Measurements from ENCODE around the gene PRELID1. TPM values are rescaled to one million over a fixed set of nuclear protein-coding genes. Genes with fewer than 3 reads are reported as not detected.
A peak's percentile ranks its signal among the peaks of the same experiment; 100 is the strongest.

Gene PRELID1
- total RNA-seq, 1 experiment from 2014 or later: 201 TPM

GRCh38 chr5:177336112-177336511, 32.5 kb downstream of the PRELID1 start:
- BruUV-seq (replicated peaks): no TSS peak
- peak overlapping the region; percentile 41 for H3K27ac Mint-ChIP-seq (ENCODE audit: unreplicated experiment)
- H3K9me3 Mint-ChIP-seq (ENCODE audit: unreplicated experiment): no peaks in the 10 kb centered on the region
- no peaks in the 10 kb centered on the region for H3K27me3 ChIP-seq (replicated peaks; ENCODE audit: control insufficient read depth, insufficient read depth, low read length)
- peak in 1 of 2 experiments; percentile 65 for DNase-seq
- TF ChIP-seq, protein P1, sequence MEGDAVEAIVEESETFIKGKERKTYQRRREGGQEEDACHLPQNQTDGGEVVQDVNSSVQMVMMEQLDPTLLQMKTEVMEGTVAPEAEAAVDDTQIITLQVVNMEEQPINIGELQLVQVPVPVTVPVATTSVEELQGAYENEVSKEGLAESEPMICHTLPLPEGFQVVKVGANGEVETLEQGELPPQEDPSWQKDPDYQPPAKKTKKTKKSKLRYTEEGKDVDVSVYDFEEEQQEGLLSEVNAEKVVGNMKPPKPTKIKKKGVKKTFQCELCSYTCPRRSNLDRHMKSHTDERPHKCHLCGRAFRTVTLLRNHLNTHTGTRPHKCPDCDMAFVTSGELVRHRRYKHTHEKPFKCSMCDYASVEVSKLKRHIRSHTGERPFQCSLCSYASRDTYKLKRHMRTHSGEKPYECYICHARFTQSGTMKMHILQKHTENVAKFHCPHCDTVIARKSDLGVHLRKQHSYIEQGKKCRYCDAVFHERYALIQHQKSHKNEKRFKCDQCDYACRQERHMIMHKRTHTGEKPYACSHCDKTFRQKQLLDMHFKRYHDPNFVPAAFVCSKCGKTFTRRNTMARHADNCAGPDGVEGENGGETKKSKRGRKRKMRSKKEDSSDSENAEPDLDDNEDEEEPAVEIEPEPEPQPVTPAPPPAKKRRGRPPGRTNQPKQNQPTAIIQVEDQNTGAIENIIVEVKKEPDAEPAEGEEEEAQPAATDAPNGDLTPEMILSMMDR (IDR thresholded peaks at IDR 0.05; ENCODE audit: insufficient read depth in 1 of 2, low read depth in 1 of 2, low read length in 1 of 2, severe bottlenecking in 1 of 2, unreplicated experiment in 1 of 2): peak; percentile 53 to 71
- H3K36me3 ChIP-seq (ENCODE audit: control insufficient read depth, insufficient read depth, low read length): peaks cover 1% of the 10 kb centered on the region; the same call in 1 of the 2 replicates
- intact Hi-C loops (cut with micrococcal nuclease; ENCODE audit: unreplicated experiment): loop anchor here (1.0 kb wide), 2 partner anchors 18 to 222 kb away; no protein-coding TSS in a partner anchor
- peaks cover 71% of the 10 kb centered on the region for H3K36me3 Mint-ChIP-seq (ENCODE audit: insufficient read depth, unreplicated experiment)
- no peak overlapping the region for H3K4me3 Mint-ChIP-seq (ENCODE audit: unreplicated experiment)
- H3K27me3 Mint-ChIP-seq (ENCODE audit: insufficient read depth, unreplicated experiment): no peaks in the 10 kb centered on the region
- POLR2A ChIA-PET: interaction anchor here (1.0 kb wide), 1 partner anchor 16 kb away, joined by 4 read pairs; no protein-coding TSS in a partner anchor
- no peaks in the 10 kb centered on the region for H3K4me1 ChIP-seq
- peaks cover 7% of the 10 kb centered on the region for H3K4me1 Mint-ChIP-seq (ENCODE audit: low read depth, unreplicated experiment)
- H3K9me3 ChIP-seq: no peaks in the 10 kb centered on the region
- CTCF ChIA-PET: interaction anchor here (0.6 to 1.1 kb wide), 5 partner anchors 11 to 211 kb away, joined by 3 to 8 read pairs (median 4); no protein-coding TSS in a partner anchor
- no peak overlapping the region for H3K4me3 ChIP-seq (ENCODE audit: low read depth, low read length)

DNA sequence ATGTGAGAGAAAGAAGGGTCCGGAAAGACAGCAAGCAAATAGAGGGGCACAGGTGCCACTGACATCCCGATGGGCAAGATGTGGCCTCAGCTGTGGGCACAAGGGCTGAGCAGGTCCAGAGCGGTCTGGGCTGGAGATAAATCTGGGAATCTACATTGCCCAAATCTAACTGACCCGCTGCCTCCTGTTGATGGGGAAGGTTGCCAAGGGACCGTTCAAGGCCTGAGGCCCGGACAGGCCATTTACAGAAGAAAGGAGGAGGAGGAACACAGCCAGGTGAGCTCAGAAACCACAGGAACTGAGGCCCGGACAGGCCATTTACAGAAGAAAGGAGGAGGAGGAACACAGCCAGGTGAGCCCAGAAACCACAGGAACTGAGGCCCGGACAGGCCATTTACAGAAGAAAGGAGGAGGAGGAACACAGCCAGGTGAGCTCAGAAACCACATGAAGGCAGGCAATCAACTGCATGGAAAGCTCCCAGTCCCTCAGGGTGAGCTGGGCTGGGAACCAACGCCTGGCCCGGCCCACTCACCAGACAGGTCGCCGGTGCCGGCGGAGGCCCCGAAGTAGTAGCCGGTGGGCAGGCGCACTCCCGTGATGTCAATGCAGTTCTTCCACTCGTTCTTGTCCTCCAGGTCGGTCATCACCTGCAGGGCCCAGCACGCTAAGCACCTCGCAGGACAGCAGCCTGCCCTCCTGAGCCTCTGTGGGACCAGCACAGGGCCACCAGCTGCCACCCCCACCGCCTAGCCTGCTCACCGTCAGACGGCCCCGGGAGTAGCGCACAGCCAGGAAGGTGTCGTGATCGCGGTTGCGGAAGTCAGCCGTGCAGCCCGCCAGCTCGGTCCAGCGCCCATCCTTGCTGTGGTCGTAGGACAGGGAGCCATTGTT, 33.2 kb downstream of the PRELID1 start:
- BruUV-seq (replicated peaks): no TSS peak
- Mint-ChIP-seq H3K27ac (ENCODE audit: unreplicated experiment) (peak overlapping the region; percentile 41), H3K4me1 (ENCODE audit: low read depth, unreplicated experiment) (peaks cover 11% of the 10 kb centered on the region), H3K36me3 (ENCODE audit: insufficient read depth, unreplicated experiment) (peaks cover 71% of the 10 kb centered on the region), H3K27me3 (ENCODE audit: insufficient read depth, unreplicated experiment) (no peaks in the 10 kb centered on the region), H3K9me3 (ENCODE audit: unreplicated experiment) (no peaks in the 10 kb centered on the region), H3K4me3 (ENCODE audit: unreplicated experiment) (no peak overlapping the region)
- Histone ChIP-seq H3K4me1 (no peaks in the 10 kb centered on the region), H3K36me3 (ENCODE audit: control insufficient read depth, insufficient read depth, low read length) (peaks cover 1% of the 10 kb centered on the region; the same call in 1 of the 2 replicates), H3K4me3 (ENCODE audit: low read depth, low read length) (no peak overlapping the region), H3K9me3 (no peaks in the 10 kb centered on the region), H3K27me3 (replicated peaks; ENCODE audit: control insufficient read depth, insufficient read depth, low read length) (no peaks in the 10 kb centered on the region)
- ChIA-PET CTCF (interaction anchor here (0.6 to 1.1 kb wide), 5 partner anchors 11 to 37 kb away, joined by 3 to 8 read pairs (median 4); no protein-coding TSS in a partner anchor), POLR2A (interaction anchor here (1.0 kb wide), 1 partner anchor 15 kb away, joined by 4 read pairs; no protein-coding TSS in a partner anchor)
- TF ChIP-seq, protein P1 (IDR thresholded peaks at IDR 0.05; ENCODE audit: insufficient read depth in 1 of 2, low read depth in 1 of 2, low read length in 1 of 2, severe bottlenecking in 1 of 2, unreplicated experiment in 1 of 2): no peak
- intact Hi-C loops (cut with micrococcal nuclease; ENCODE audit: unreplicated experiment): loop anchor here (1.0 kb wide), 2 partner anchors 19 to 223 kb away; no protein-coding TSS in a partner anchor
- DNase-seq: no peak

GRCh38 chr5:177338251-177339106, 34.9 kb downstream of the PRELID1 start:
- Histone ChIP-seq H3K4me1 (no peaks in the 10 kb centered on the region), H3K27me3 (replicated peaks; ENCODE audit: control insufficient read depth, insufficient read depth, low read length) (no peaks in the 10 kb centered on the region), H3K4me3 (ENCODE audit: low read depth, low read length) (no peak overlapping the region), H3K9me3 (no peaks in the 10 kb centered on the region), H3K36me3 (ENCODE audit: control insufficient read depth, insufficient read depth, low read length) (peaks cover 1% of the 10 kb centered on the region; the same call in 1 of the 2 replicates)
- TF ChIP-seq, protein P1 (IDR thresholded peaks at IDR 0.05; ENCODE audit: insufficient read depth in 1 of 2, low read depth in 1 of 2, low read length in 1 of 2, severe bottlenecking in 1 of 2, unreplicated experiment in 1 of 2): no peak
- H3K4me3 Mint-ChIP-seq (ENCODE audit: unreplicated experiment): no peak overlapping the region
- ChIA-PET POLR2A (no interaction called here), CTCF (no interaction called here)
- peaks cover 11% of the 10 kb centered on the region for H3K4me1 Mint-ChIP-seq (ENCODE audit: low read depth, unreplicated experiment)
- H3K27me3 Mint-ChIP-seq (ENCODE audit: insufficient read depth, unreplicated experiment): no peaks in the 10 kb centered on the region
- no peaks in the 10 kb centered on the region for H3K9me3 Mint-ChIP-seq (ENCODE audit: unreplicated experiment)
- no peak overlapping the region for H3K27ac Mint-ChIP-seq (ENCODE audit: unreplicated experiment)
- no TSS peak for BruUV-seq (replicated peaks)
- peaks cover 70% of the 10 kb centered on the region for H3K36me3 Mint-ChIP-seq (ENCODE audit: insufficient read depth, unreplicated experiment)
- intact Hi-C loops (cut with micrococcal nuclease; ENCODE audit: unreplicated experiment): no loop called here
- DNase-seq: no peak

All from Caco-2 (cell line).